Suprapubic skin (tissue), 3 donors: ENCODE data around the gene CYB5B.

ENCODE experiments used
- EP300 ChIP-seq: sonication (generic); formaldehyde crosslinking; IDR thresholded peaks from one replicate; pipeline ENCODE4 v1.6.1; 2017; ENCODE audit warnings: antibody characterized with exemption
- POLR2A ChIP-seq, 2 donors: fragments of 450-650 bp; IDR thresholded peaks; one replicate each; pipeline ENCODE4 v1.6.1; 2017; ENCODE audit warnings: antibody characterized with exemption in 2 of 2, mild to moderate bottlenecking in 2 of 2, moderate library complexity in 2 of 2
- TF ChIP-seq, protein P1 (sequence below), 2 donors: fragments of 200-600 bp in 1 of 2; fragments of 450-650 bp in 1 of 2; sonication (generic) in 1 of 2; IDR thresholded peaks; one replicate each; pipeline ENCODE4 v1.5.1; 2016 to 2019; ENCODE audit warnings: antibody characterized with exemption in 2 of 2, mild to moderate bottlenecking in 1 of 2, moderate library complexity in 1 of 2

DNA sequence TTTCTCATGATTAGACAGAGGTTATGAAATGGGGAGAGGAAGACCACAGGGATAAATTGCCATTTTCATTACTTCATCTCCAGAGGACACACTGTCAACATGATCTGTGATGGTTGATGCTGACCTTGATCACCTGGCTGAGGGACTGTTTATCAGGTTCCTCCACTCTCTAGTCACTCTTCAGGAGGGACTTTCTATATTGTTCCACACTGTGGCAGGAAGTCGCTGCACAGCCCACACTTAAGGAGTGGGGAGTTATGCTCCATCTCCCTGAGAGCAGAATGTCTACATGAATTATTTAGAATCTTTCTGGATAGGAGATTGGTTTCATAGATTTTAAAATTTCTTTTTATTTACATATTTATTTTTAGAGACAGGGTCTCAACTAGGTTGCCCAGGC lies 46.7 kb downstream of the CYB5B start:
- TF ChIP-seq, protein P1, sequence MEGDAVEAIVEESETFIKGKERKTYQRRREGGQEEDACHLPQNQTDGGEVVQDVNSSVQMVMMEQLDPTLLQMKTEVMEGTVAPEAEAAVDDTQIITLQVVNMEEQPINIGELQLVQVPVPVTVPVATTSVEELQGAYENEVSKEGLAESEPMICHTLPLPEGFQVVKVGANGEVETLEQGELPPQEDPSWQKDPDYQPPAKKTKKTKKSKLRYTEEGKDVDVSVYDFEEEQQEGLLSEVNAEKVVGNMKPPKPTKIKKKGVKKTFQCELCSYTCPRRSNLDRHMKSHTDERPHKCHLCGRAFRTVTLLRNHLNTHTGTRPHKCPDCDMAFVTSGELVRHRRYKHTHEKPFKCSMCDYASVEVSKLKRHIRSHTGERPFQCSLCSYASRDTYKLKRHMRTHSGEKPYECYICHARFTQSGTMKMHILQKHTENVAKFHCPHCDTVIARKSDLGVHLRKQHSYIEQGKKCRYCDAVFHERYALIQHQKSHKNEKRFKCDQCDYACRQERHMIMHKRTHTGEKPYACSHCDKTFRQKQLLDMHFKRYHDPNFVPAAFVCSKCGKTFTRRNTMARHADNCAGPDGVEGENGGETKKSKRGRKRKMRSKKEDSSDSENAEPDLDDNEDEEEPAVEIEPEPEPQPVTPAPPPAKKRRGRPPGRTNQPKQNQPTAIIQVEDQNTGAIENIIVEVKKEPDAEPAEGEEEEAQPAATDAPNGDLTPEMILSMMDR (IDR thresholded peaks at IDR 0.05): no peak
- TF ChIP-seq EP300 (no peak), POLR2A (IDR thresholded peaks at IDR 0.05) (no peak)
